Astrocyte (in vitro differentiated cells and primary cell): ENCODE data around the gene MRPL4. TPM values are rescaled to one million over a fixed set of nuclear protein-coding genes. Genes with fewer than 3 reads are reported as not detected.

Source experiments
- DNase-seq: peaks from one replicate; pipeline ENCODE4 v3.0.0-alpha.2; 2010; ENCODE audit warnings: low read depth
- FAIRE-seq: peaks from 2 replicates; lab custom pipeline; 2011; peaks lifted over from hg19 to GRCh38; lab: Jason Lieb, UNC
- H2AFZ ChIP-seq: 2 replicates; pipeline ENCODE4 v1.6.0; 2012; ENCODE audit warnings: low read depth, low read length, inconsistent platforms
- H3K27ac ChIP-seq: 2 replicates; pipeline ENCODE4 v1.5.1; 2011; ENCODE audit warnings: low read depth, low read length, inconsistent platforms
- H3K27me3 ChIP-seq: 2 replicates; pipeline ENCODE4 v1.6.0; 2011; ENCODE audit warnings: low read length, inconsistent platforms; ENCODE audit not compliant: insufficient read depth
- H3K36me3 ChIP-seq: 2 replicates; pipeline ENCODE4 v1.5.1; 2011; ENCODE audit warnings: low read length, inconsistent platforms; ENCODE audit not compliant: insufficient read depth
- H3K4me1 ChIP-seq: 2 replicates; pipeline ENCODE4 v1.5.1; 2011; ENCODE audit warnings: low read length, inconsistent platforms; ENCODE audit not compliant: insufficient read depth
- H3K4me2 ChIP-seq: 2 replicates; pipeline ENCODE4 v1.6.0; 2012; ENCODE audit warnings: low read length, inconsistent platforms
- H3K4me3 ChIP-seq: 2 replicates; pipeline ENCODE4 v1.5.1; 2011; ENCODE audit warnings: low read depth, mild to moderate bottlenecking, low read length, inconsistent platforms; ENCODE audit not compliant: insufficient read depth
- H3K79me2 ChIP-seq: 2 replicates; pipeline ENCODE4 v1.6.0; 2012; ENCODE audit warnings: mild to moderate bottlenecking, low read length, inconsistent platforms; ENCODE audit not compliant: insufficient read depth
- H3K9ac ChIP-seq: 2 replicates; pipeline ENCODE4 v1.6.0; 2012; ENCODE audit warnings: mild to moderate bottlenecking, low read length, inconsistent platforms
- H3K9me3 ChIP-seq: 2 replicates; pipeline ENCODE4 v1.5.1; 2012; ENCODE audit warnings: low read depth, mild to moderate bottlenecking, low read length, inconsistent platforms; ENCODE audit not compliant: insufficient read depth
- H4K20me1 ChIP-seq: 2 replicates; pipeline ENCODE4 v1.6.0; 2012; ENCODE audit warnings: low read length, inconsistent platforms; ENCODE audit not compliant: insufficient read depth
- H3K27ac Mint-ChIP-seq: one replicate; pipeline ENCODE4 v1.8.0; 2021; ENCODE audit warnings: mild to moderate bottlenecking, mixed read lengths; ENCODE audit not compliant: unreplicated experiment
- H3K27me3 Mint-ChIP-seq: one replicate; pipeline ENCODE4 v1.8.0; 2021; ENCODE audit warnings: low read depth, mixed read lengths; ENCODE audit not compliant: unreplicated experiment
- H3K36me3 Mint-ChIP-seq: one replicate; pipeline ENCODE4 v1.8.0; 2021; ENCODE audit warnings: low read depth, mixed read lengths; ENCODE audit not compliant: unreplicated experiment
- H3K4me1 Mint-ChIP-seq: one replicate; pipeline ENCODE4 v1.8.0; 2021; ENCODE audit warnings: low read depth, mixed read lengths; ENCODE audit not compliant: unreplicated experiment
- H3K4me3 Mint-ChIP-seq: one replicate; pipeline ENCODE4 v1.8.0; 2021; ENCODE audit warnings: mild to moderate bottlenecking, moderate library complexity, mixed read lengths; ENCODE audit not compliant: unreplicated experiment
- H3K9me3 Mint-ChIP-seq: one replicate; pipeline ENCODE4 v1.8.0; 2021; ENCODE audit warnings: mild to moderate bottlenecking, mixed read lengths; ENCODE audit not compliant: unreplicated experiment
- EZH2 ChIP-seq: IDR thresholded peaks from 2 replicates; pipeline ENCODE4 v1.6.1; 2012; ENCODE audit warnings: mild to moderate bottlenecking, low read length, inconsistent platforms; ENCODE audit not compliant: insufficient read depth
- total RNA-seq: library from RNA; stranded (reverse); gene quantifications from 2 replicates; pipeline ENCODE4 v1.2.1, GENCODE V29; 2021
- TF ChIP-seq, protein P1 (sequence below): IDR thresholded peaks from 2 replicates; pipeline ENCODE4 v1.5.1; 2011; ENCODE audit warnings: low read depth, mild to moderate bottlenecking, inconsistent platforms, low read length, moderate library complexity; ENCODE audit not compliant: insufficient read depth

The MRPL4 gene
- total RNA-seq, 1 donor from 2014 or later = 60.3 TPM

DNA sequence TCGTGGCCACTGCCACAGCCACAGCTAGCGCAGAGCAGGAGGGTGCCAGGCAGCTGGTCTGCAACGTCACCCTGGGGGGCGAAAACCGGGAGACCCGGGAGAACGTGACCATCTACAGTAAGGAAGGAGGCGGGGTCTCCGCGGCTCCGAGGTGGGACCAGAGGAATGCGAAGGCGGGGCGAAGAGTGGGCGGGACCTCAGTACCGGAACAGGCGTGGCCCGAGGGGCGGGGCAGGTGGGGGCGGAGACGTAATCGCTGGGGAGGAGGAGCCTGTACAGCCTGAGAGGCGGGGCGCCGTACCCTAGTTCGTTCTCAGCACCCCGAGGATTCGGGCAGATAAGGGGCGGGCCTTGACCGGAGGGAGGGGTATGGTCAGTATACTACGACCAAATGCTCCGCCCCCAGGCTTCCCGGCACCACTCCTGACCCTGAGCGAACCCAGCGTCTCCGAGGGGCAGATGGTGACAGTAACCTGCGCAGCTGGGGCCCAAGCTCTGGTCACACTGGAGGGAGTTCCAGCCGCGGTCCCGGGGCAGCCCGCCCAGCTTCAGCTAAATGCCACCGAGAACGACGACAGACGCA is 40.3 kb downstream of the MRPL4 start:
- no peak overlapping the region for H3K4me3 ChIP-seq
- H3K27ac Mint-ChIP-seq = no peak overlapping the region
- DNase-seq (no peak), FAIRE-seq (no peak)
- H3K9me3 Mint-ChIP-seq = peaks cover 28% of the 10 kb centered on the region
- TF ChIP-seq EZH2 = no peak
- TF ChIP-seq, protein P1, sequence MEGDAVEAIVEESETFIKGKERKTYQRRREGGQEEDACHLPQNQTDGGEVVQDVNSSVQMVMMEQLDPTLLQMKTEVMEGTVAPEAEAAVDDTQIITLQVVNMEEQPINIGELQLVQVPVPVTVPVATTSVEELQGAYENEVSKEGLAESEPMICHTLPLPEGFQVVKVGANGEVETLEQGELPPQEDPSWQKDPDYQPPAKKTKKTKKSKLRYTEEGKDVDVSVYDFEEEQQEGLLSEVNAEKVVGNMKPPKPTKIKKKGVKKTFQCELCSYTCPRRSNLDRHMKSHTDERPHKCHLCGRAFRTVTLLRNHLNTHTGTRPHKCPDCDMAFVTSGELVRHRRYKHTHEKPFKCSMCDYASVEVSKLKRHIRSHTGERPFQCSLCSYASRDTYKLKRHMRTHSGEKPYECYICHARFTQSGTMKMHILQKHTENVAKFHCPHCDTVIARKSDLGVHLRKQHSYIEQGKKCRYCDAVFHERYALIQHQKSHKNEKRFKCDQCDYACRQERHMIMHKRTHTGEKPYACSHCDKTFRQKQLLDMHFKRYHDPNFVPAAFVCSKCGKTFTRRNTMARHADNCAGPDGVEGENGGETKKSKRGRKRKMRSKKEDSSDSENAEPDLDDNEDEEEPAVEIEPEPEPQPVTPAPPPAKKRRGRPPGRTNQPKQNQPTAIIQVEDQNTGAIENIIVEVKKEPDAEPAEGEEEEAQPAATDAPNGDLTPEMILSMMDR = no peak
- H3K4me1 Mint-ChIP-seq = no peaks in the 10 kb centered on the region
- H3K9ac ChIP-seq = no peak overlapping the region
- H3K4me1 ChIP-seq = peaks cover 32% of the 10 kb centered on the region
- H3K79me2 ChIP-seq = no peaks in the 10 kb centered on the region
- H3K27me3 ChIP-seq = peaks cover 75% of the 10 kb centered on the region
- peaks cover 11% of the 10 kb centered on the region for H3K9me3 ChIP-seq
- H3K36me3 ChIP-seq = no peaks in the 10 kb centered on the region
- peaks cover 77% of the 10 kb centered on the region for H3K27me3 Mint-ChIP-seq
- H3K4me2 ChIP-seq = peak overlapping the region; percentile 82
- no peak overlapping the region for H3K4me3 Mint-ChIP-seq
- H4K20me1 ChIP-seq = peaks cover 16% of the 10 kb centered on the region
- no peak overlapping the region for H3K27ac ChIP-seq
- no peak overlapping the region for H2AFZ ChIP-seq
- peaks cover 2% of the 10 kb centered on the region for H3K36me3 Mint-ChIP-seq

DNA sequence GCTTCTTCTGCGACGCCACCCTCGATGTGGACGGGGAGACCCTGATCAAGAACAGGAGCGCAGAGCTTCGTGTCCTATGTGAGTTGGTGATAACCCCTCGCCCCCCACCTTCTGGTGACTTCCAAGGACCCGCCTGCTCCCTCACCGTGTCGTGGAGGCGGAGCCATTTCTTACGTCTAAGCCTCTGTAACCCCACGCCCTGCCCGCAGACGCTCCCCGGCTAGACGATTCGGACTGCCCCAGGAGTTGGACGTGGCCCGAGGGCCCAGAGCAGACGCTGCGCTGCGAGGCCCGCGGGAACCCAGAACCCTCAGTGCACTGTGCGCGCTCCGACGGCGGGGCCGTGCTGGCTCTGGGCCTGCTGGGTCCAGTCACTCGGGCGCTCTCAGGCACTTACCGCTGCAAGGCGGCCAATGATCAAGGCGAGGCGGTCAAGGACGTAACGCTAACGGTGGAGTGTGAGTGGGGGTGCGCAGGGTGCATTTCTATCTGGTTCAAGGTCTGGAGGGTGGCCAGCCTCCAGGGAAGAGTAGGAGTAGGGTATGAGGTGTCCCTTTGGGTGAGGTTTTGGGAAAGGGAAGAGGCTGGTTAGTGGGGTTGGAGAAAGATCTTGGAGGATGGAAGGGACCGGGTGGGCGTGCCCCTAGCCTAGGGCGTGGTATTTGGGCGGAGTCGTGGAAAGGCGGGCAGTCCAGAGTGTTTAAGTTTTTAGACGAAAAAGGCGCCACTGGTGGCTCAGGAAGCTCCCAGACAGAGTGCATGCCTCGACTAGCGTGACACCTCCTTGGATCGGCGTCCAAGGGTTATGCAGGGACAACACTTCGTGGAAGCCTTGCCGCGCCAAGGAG is 41.0 kb downstream of the MRPL4 start:
- H3K4me1 Mint-ChIP-seq = no peaks in the 10 kb centered on the region
- peak overlapping the region; percentile 82 for H3K4me2 ChIP-seq

More for the DNA sequence above, 41.0 kb downstream of the MRPL4 start:
- TF ChIP-seq, protein P1 = no peak
- no peak for TF ChIP-seq EZH2
- Mint-ChIP-seq H3K4me3 (no peak overlapping the region), H3K36me3 (peaks cover 2% of the 10 kb centered on the region), H3K27me3 (peaks cover 73% of the 10 kb centered on the region), H3K9me3 (peaks cover 28% of the 10 kb centered on the region), H3K27ac (peak overlapping the region; percentile 47)
- Histone ChIP-seq H3K27ac (no peak overlapping the region), H3K27me3 (peaks cover 68% of the 10 kb centered on the region), H3K9ac (no peak overlapping the region), H3K36me3 (no peaks in the 10 kb centered on the region), H2AFZ (no peak overlapping the region), H3K79me2 (no peaks in the 10 kb centered on the region), H4K20me1 (peaks cover 16% of the 10 kb centered on the region), H3K4me1 (peaks cover 32% of the 10 kb centered on the region), H3K4me3 (no peak overlapping the region), H3K9me3 (peaks cover 11% of the 10 kb centered on the region)
- FAIRE-seq (no peak), DNase-seq (no peak)
